Fibroblast of pulmonary artery (primary cell): ENCODE results near the gene TANGO2.

Source experiments
- DNase-seq: peaks from one replicate; pipeline ENCODE4 v3.0.0-alpha.2; 2010; ENCODE audit warnings: low read depth
- H3K4me3 ChIP-seq: replicated peaks from 2 replicates; pipeline ENCODE4 v1.5.1; 2011; ENCODE audit warnings: low read depth, mild to moderate bottlenecking, control low read depth, low read length, moderate library complexity
- CTCF ChIP-seq: IDR thresholded peaks from 2 replicates; pipeline ENCODE4 v1.5.1; 2011; ENCODE audit warnings: mild to moderate bottlenecking, control low read depth, low read length, inconsistent platforms; ENCODE audit errors: missing control alignments

The TANGO2 gene

DNA sequence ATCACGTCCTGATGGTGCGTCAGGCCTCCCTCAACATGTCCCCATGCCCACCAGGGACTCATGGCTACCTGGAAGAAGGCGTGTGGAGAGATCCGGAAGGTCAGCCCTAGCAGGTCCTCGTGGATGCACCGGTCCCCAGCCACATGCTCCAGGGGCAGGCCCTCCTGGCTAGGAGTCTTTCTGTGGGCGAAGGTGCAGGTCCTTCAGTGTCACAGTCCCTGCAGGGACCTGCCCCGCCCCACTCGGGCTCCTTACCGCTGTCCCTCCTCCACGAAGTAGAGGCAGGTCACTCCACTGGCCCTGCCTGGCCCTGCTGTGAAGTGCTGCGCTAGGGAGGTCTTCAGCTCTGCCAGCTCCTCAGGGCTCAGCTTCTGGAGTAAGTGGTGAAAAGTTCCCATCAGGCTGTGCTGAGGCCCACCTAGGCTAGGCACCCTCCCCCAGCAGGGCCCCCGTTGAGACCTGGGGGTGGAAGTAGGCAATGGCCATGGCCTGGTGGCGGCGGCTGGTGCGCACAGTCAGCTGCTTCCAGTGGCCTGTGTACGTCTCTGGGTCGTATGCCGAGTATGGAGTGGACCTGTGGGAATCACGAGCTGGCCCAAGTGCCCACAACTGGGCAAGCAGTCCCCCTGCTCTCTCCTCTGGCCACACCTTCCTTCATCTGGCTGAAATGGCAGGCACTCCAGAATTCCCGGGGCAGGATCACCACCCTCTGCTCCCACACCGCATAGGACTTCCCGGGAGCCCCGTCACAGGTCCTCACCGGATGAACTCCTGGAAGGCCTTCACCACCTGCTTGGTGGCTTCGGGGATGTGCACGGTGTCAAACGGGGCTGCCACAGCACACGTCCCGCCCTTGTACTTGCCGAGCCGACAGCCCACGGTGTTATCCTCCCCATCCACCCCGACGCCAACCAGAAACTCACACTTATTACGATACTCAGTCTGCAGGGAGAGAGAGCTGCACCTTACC, 93.9 kb downstream of the TANGO2 start:
- H3K4me3 ChIP-seq = no peak overlapping the region
- no peak for TF ChIP-seq CTCF
- DNase-seq = no peak

GRCh38 chr22:20115691-20116375, 94.9 kb downstream of the TANGO2 start, which contains the start of gene RANBP1:
TSS of gene RANBP1 (plus strand) at chr22:20116104. CDS start at chr22:20116185, 81 bp downstream.
- H3K4me3 ChIP-seq = peak within 1 kb of the TSS; percentile 95
- no peak for TF ChIP-seq CTCF
- no peak for DNase-seq

DNA sequence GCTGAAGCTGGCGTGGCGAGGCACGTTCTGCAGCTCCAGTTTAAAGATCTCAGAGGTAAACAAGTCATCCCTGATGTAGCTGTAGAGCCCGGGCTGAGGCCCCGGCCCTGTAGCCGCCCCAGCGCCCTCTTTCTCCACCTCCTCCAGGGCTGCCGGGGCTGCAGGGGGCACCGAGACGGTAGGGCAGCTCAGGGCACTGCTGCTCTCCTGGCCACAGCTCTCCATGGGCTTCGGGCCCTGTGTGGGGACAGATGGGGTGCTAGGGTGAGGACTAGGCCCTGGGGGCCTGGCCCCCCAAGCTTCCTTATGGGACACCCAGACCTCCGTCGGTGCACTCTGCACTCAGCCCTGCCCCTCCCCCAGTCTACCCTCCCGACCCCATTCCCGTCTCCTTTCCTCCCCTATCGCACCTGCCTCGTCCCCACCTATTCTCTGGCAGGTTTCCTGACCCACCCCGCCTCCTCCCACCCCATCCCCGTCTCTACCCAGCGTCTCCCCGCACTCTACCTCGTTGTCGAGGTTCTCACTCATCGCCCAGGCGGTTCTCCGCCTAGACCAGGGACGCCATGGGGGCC, 95.6 kb downstream of the TANGO2 start:
- DNase-seq = no peak
- no peak for TF ChIP-seq CTCF
- H3K4me3 ChIP-seq = peak overlapping the region; percentile 95
